HEK293T (cell line): ENCODE measurements around the gene BHLHE23.

Experiments used
- CTCF ChIA-PET: fragments of 350-600 bp; formaldehyde crosslinking; extraction: SDS; loops from one replicate; lab custom pipeline; 2021; ENCODE audit warnings: antibody characterized with exemption, inconsistent platforms; lab: Yijun Ruan, JAX
- POLR2A ChIA-PET: fragments of 350-600 bp; formaldehyde crosslinking; extraction: SDS; loops from one replicate; lab custom pipeline; 2020; ENCODE audit warnings: antibody characterized with exemption, inconsistent platforms; lab: Yijun Ruan, JAX
- DNase-seq: peaks from one replicate; pipeline ENCODE4 v3.0.0; 2012; ENCODE audit warnings: mixed read lengths; ENCODE audit errors: extremely low spot score
- ARNT ChIP-seq: fragments of 450-650 bp; IDR thresholded peaks from 2 replicates; pipeline ENCODE4 v1.6.1; 2017; ENCODE audit warnings: mild to moderate bottlenecking
- BHLHE40 ChIP-seq: fragments of 450-650 bp; IDR thresholded peaks from 2 replicates; pipeline ENCODE4 v1.6.1; 2016; ENCODE audit warnings: mild to moderate bottlenecking, moderate library complexity, borderline replicate concordance
- CTBP1 ChIP-seq: fragments of 450-650 bp; IDR thresholded peaks from 2 replicates; pipeline ENCODE4 v1.6.1; 2016; ENCODE audit warnings: borderline replicate concordance
- ELF4 ChIP-seq: fragments of 450-650 bp; IDR thresholded peaks from 2 replicates; pipeline ENCODE4 v1.6.1; 2017; ENCODE audit warnings: antibody characterized with exemption
- FOXA1 ChIP-seq: fragments of 450-650 bp; IDR thresholded peaks from 2 replicates; pipeline ENCODE4 v1.6.1; 2016; ENCODE audit warnings: mild to moderate bottlenecking
- FOXK2 ChIP-seq: fragments of 450-650 bp; IDR thresholded peaks from 2 replicates; pipeline ENCODE4 v1.6.1; 2016; ENCODE audit warnings: mild to moderate bottlenecking
- FOXM1 ChIP-seq: fragments of 450-650 bp; IDR thresholded peaks from 2 replicates; pipeline ENCODE4 v1.6.1; 2017; ENCODE audit warnings: mild to moderate bottlenecking, borderline replicate concordance
- HDGF ChIP-seq: fragments of 450-650 bp; IDR thresholded peaks from 2 replicates; pipeline ENCODE4 v1.6.1; 2017; ENCODE audit warnings: antibody characterized with exemption, borderline replicate concordance
- L3MBTL2 ChIP-seq: fragments of 450-650 bp; conservative IDR thresholded peaks from 2 replicates; pipeline ENCODE4 v1.6.1; 2016; ENCODE audit warnings: mild to moderate bottlenecking
- LEF1 ChIP-seq: fragments of 450-650 bp; IDR thresholded peaks from 2 replicates; pipeline ENCODE4 v1.6.1; 2017; ENCODE audit warnings: mild to moderate bottlenecking, borderline replicate concordance
- NFRKB ChIP-seq: fragments of 450-650 bp; IDR thresholded peaks from 2 replicates; pipeline ENCODE4 v1.6.1; 2016; ENCODE audit warnings: mild to moderate bottlenecking, moderate library complexity
- PKNOX1 ChIP-seq: fragments of 450-650 bp; IDR thresholded peaks from 2 replicates; pipeline ENCODE4 v1.6.1; 2016
- SP1 ChIP-seq: fragments of 450-650 bp; IDR thresholded peaks from 2 replicates; pipeline ENCODE4 v1.6.1; 2017
- SUZ12 ChIP-seq: fragments of 450-650 bp; IDR thresholded peaks from 2 replicates; pipeline ENCODE4 v1.6.1; 2016; ENCODE audit warnings: mild to moderate bottlenecking
- TARDBP ChIP-seq: fragments of 450-650 bp; IDR thresholded peaks from 2 replicates; pipeline ENCODE4 v1.6.1; 2016
- ZNF384 ChIP-seq: fragments of 450-650 bp; IDR thresholded peaks from 2 replicates; pipeline ENCODE4 v1.6.1; 2016

The BHLHE23 gene

GRCh38 chr20:62970307-62971210 lies 36.2 kb downstream of the BHLHE23 start:
- no peak for TF ChIP-seq BHLHE40
- TF ChIP-seq SP1, result no peak
- ChIA-PET CTCF (no interaction called here), POLR2A (no interaction called here)
- no peak for DNase-seq

- no peak for TF ChIP-seq FOXA1
- ChIA-PET POLR2A (no interaction called here), CTCF (no interaction called here)
- no peak for DNase-seq
These were observed 36.8 kb downstream of the BHLHE23 start for GRCh38 chr20:62969939-62970306.

GRCh38 chr20:62969179-62969760 lies 37.5 kb downstream of the BHLHE23 start:
- POLR2A ChIA-PET, result no interaction called here
- no peak for TF ChIP-seq CTBP1
- no peak for TF ChIP-seq BHLHE40
- TF ChIP-seq NFRKB, result no peak
- TF ChIP-seq L3MBTL2, result no peak
- TF ChIP-seq SP1, result no peak
- TF ChIP-seq HDGF, result no peak
- TF ChIP-seq ELF4, result no peak
- no peak for TF ChIP-seq SUZ12
- no peak for TF ChIP-seq TARDBP
- TF ChIP-seq FOXA1, result no peak
- TF ChIP-seq ARNT, result no peak
- TF ChIP-seq PKNOX1, result no peak
- TF ChIP-seq ZNF384, result no peak
- TF ChIP-seq LEF1, result no peak
- TF ChIP-seq FOXK2, result no peak
- TF ChIP-seq FOXM1, result no peak
- no peak for DNase-seq
- CTCF ChIA-PET, result no interaction called here

- TF ChIP-seq HDGF (no peak), NFRKB (no peak), ZNF384 (no peak), PKNOX1 (no peak), ARNT (no peak), L3MBTL2 (no peak)
- ChIA-PET POLR2A (no interaction called here), CTCF (no interaction called here)
- no peak for DNase-seq
These were observed 38.2 kb downstream of the BHLHE23 start for GRCh38 chr20:62968378-62969178.

GRCh38 chr20:62967628-62968351 lies 39.0 kb downstream of the BHLHE23 start:
- CTCF ChIA-PET, result no interaction called here
- DNase-seq, result no peak
- POLR2A ChIA-PET, result no interaction called here
- TF ChIP-seq FOXK2 (no peak), SP1 (no peak), CTBP1 (no peak), NFRKB (no peak), SUZ12 (no peak), ZNF384 (no peak), LEF1 (no peak), L3MBTL2 (no peak), HDGF (no peak), FOXM1 (no peak), ARNT (no peak), ELF4 (no peak), BHLHE40 (no peak), FOXA1 (no peak), PKNOX1 (no peak), TARDBP (no peak)

GRCh38 chr20:62967149-62967501 lies 39.6 kb downstream of the BHLHE23 start:
- POLR2A ChIA-PET, result no interaction called here
- TF ChIP-seq LEF1 (no peak), ARNT (no peak), FOXK2 (no peak)
- CTCF ChIA-PET, result no interaction called here
- DNase-seq, result no peak
